Measurements from ENCODE around the gene GPBAR1. TPM values are rescaled to one million over a fixed set of nuclear protein-coding genes. Genes with fewer than 3 reads are reported as not detected.

Gene GPBAR1
- total RNA-seq, 2 donors from 2014 or later: 1.5 to 2.7 TPM

GRCh38 chr2:218252509-218253231 is 8.1 kb upstream of the GPBAR1 start:
- peaks cover 2% of the 10 kb centered on the region for H3K36me3 Mint-ChIP-seq (ENCODE audit: low read depth)
- H3K27me3 Mint-ChIP-seq: no peaks in the 10 kb centered on the region
- H3K4me1 Mint-ChIP-seq: peaks cover 15% of the 10 kb centered on the region
- ATAC-seq: no peak
- no peak overlapping the region for H3K4me3 Mint-ChIP-seq
- H3K27ac Mint-ChIP-seq: peak overlapping the region; percentile 72
- H3K9me3 ChIP-seq (ENCODE audit: control insufficient read depth, low read length, poor library complexity, severe bottlenecking): no peaks in the 10 kb centered on the region
- no peak for DNase-seq

GRCh38 chr2:218253232-218253625 is 7.6 kb upstream of the GPBAR1 start:
- Mint-ChIP-seq H3K4me1 (peaks cover 16% of the 10 kb centered on the region), H3K27ac (peak overlapping the region; percentile 72), H3K4me3 (no peak overlapping the region), H3K27me3 (no peaks in the 10 kb centered on the region), H3K36me3 (ENCODE audit: low read depth) (peaks cover 2% of the 10 kb centered on the region)
- no peak for ATAC-seq
- no peaks in the 10 kb centered on the region for H3K9me3 ChIP-seq (ENCODE audit: control insufficient read depth, low read length, poor library complexity, severe bottlenecking)
- no peak for DNase-seq

- ATAC-seq (no peak), DNase-seq (no peak)
- no peaks in the 10 kb centered on the region for H3K9me3 ChIP-seq (ENCODE audit: control insufficient read depth, low read length, poor library complexity, severe bottlenecking)
- no peaks in the 10 kb centered on the region for H3K27me3 Mint-ChIP-seq
- H3K4me3 Mint-ChIP-seq: no peak overlapping the region
- peaks cover 2% of the 10 kb centered on the region for H3K36me3 Mint-ChIP-seq (ENCODE audit: low read depth)
- H3K4me1 Mint-ChIP-seq: peaks cover 17% of the 10 kb centered on the region
- peak overlapping the region; percentile 81 for H3K27ac Mint-ChIP-seq
Measured at GRCh38 chr2:218255446-218255845, 5.4 kb upstream of the GPBAR1 start.

GRCh38 chr2:218256612-218257350 is 4.0 kb upstream of the GPBAR1 start:
- no peaks in the 10 kb centered on the region for H3K36me3 Mint-ChIP-seq (ENCODE audit: low read depth)
- peak overlapping the region; percentile 79 for H3K4me3 Mint-ChIP-seq
- peak; percentile 9 for ATAC-seq

GRCh38 chr2:218257390-218257981 is 3.3 kb upstream of the GPBAR1 start:
- no peaks in the 10 kb centered on the region for H3K9me3 ChIP-seq (ENCODE audit: control insufficient read depth, low read length, poor library complexity, severe bottlenecking)
- H3K27me3 Mint-ChIP-seq: no peaks in the 10 kb centered on the region
- ATAC-seq (peak; percentile 82), DNase-seq (peak; percentile 42 to 66 (median 59))
- H3K4me3 Mint-ChIP-seq: peak overlapping the region; percentile 79
- no peaks in the 10 kb centered on the region for H3K36me3 Mint-ChIP-seq (ENCODE audit: low read depth)
- peaks cover 19% of the 10 kb centered on the region for H3K4me1 Mint-ChIP-seq
- H3K27ac Mint-ChIP-seq: peak overlapping the region; percentile 75

More at GRCh38 chr2:218256612-218257350, 4.0 kb upstream of the GPBAR1 start:
- H3K4me1 Mint-ChIP-seq: peaks cover 19% of the 10 kb centered on the region
- no peaks in the 10 kb centered on the region for H3K27me3 Mint-ChIP-seq
- H3K9me3 ChIP-seq (ENCODE audit: control insufficient read depth, low read length, poor library complexity, severe bottlenecking): no peaks in the 10 kb centered on the region
- no peak for DNase-seq
- H3K27ac Mint-ChIP-seq: peak overlapping the region; percentile 81

GRCh38 chr2:218259099-218259961 is 1.5 kb upstream of the GPBAR1 start:
- no peaks in the 10 kb centered on the region for H3K9me3 ChIP-seq (ENCODE audit: control insufficient read depth, low read length, poor library complexity, severe bottlenecking)
- DNase-seq (no peak), ATAC-seq (no peak)
- no peaks in the 10 kb centered on the region for H3K27me3 Mint-ChIP-seq
- H3K4me3 Mint-ChIP-seq: peak overlapping the region; percentile 65
- H3K4me1 Mint-ChIP-seq: peaks cover 19% of the 10 kb centered on the region
- no peaks in the 10 kb centered on the region for H3K36me3 Mint-ChIP-seq (ENCODE audit: low read depth)
- H3K27ac Mint-ChIP-seq: peak overlapping the region; percentile 89

- no peak for DNase-seq
- Mint-ChIP-seq H3K27ac (peak overlapping the region; percentile 89), H3K4me3 (no peak overlapping the region), H3K4me1 (peaks cover 16% of the 10 kb centered on the region), H3K27me3 (no peaks in the 10 kb centered on the region), H3K36me3 (ENCODE audit: low read depth) (no peaks in the 10 kb centered on the region)
- no peaks in the 10 kb centered on the region for H3K9me3 ChIP-seq (ENCODE audit: control insufficient read depth, low read length, poor library complexity, severe bottlenecking)
- no peak for ATAC-seq
Measured at GRCh38 chr2:218260166-218260565, 649 bp upstream of the GPBAR1 start.

GRCh38 chr2:218261423-218262236 is 815 bp downstream of the GPBAR1 start:
- Mint-ChIP-seq H3K4me1 (peaks cover 18% of the 10 kb centered on the region), H3K27ac (peak overlapping the region; percentile 49), H3K27me3 (no peaks in the 10 kb centered on the region), H3K36me3 (ENCODE audit: low read depth) (no peaks in the 10 kb centered on the region), H3K4me3 (no peak overlapping the region)
- ATAC-seq (no peak), DNase-seq (no peak)
- no peaks in the 10 kb centered on the region for H3K9me3 ChIP-seq (ENCODE audit: control insufficient read depth, low read length, poor library complexity, severe bottlenecking)

GRCh38 chr2:218262237-218262600 is 1.4 kb downstream of the GPBAR1 start:
- Mint-ChIP-seq H3K27ac (peak overlapping the region; percentile 49), H3K27me3 (no peaks in the 10 kb centered on the region), H3K36me3 (ENCODE audit: low read depth) (no peaks in the 10 kb centered on the region), H3K4me1 (peaks cover 22% of the 10 kb centered on the region), H3K4me3 (no peak overlapping the region)
- ATAC-seq: no peak
- DNase-seq: no peak
- no peaks in the 10 kb centered on the region for H3K9me3 ChIP-seq (ENCODE audit: control insufficient read depth, low read length, poor library complexity, severe bottlenecking)

- no peak for ATAC-seq
- H3K9me3 ChIP-seq (ENCODE audit: control insufficient read depth, low read length, poor library complexity, severe bottlenecking): no peaks in the 10 kb centered on the region
- Mint-ChIP-seq H3K27me3 (no peaks in the 10 kb centered on the region), H3K36me3 (ENCODE audit: low read depth) (no peaks in the 10 kb centered on the region), H3K27ac (no peak overlapping the region), H3K4me3 (no peak overlapping the region), H3K4me1 (peaks cover 21% of the 10 kb centered on the region)
- no peak for DNase-seq
Measured at GRCh38 chr2:218262631-218263586, 2.1 kb downstream of the GPBAR1 start.

- DNase-seq: no peak
- no peaks in the 10 kb centered on the region for H3K36me3 Mint-ChIP-seq (ENCODE audit: low read depth)
- peak overlapping the region; percentile 60 for H3K27ac Mint-ChIP-seq
- H3K4me3 Mint-ChIP-seq: no peak overlapping the region
- peaks cover 21% of the 10 kb centered on the region for H3K4me1 Mint-ChIP-seq
- no peaks in the 10 kb centered on the region for H3K9me3 ChIP-seq (ENCODE audit: control insufficient read depth, low read length, poor library complexity, severe bottlenecking)
- no peaks in the 10 kb centered on the region for H3K27me3 Mint-ChIP-seq
- ATAC-seq: no peak
Measured at GRCh38 chr2:218263817-218264641, 3.2 kb downstream of the GPBAR1 start.
